Measurements from ENCODE around the gene ITGAE.
"Not testable (repeated sequence)": the region's sequence is repeated elsewhere in the genome, so short reads cannot be mapped to it uniquely, and the experiment has no call there.

The ITGAE gene

DNA sequence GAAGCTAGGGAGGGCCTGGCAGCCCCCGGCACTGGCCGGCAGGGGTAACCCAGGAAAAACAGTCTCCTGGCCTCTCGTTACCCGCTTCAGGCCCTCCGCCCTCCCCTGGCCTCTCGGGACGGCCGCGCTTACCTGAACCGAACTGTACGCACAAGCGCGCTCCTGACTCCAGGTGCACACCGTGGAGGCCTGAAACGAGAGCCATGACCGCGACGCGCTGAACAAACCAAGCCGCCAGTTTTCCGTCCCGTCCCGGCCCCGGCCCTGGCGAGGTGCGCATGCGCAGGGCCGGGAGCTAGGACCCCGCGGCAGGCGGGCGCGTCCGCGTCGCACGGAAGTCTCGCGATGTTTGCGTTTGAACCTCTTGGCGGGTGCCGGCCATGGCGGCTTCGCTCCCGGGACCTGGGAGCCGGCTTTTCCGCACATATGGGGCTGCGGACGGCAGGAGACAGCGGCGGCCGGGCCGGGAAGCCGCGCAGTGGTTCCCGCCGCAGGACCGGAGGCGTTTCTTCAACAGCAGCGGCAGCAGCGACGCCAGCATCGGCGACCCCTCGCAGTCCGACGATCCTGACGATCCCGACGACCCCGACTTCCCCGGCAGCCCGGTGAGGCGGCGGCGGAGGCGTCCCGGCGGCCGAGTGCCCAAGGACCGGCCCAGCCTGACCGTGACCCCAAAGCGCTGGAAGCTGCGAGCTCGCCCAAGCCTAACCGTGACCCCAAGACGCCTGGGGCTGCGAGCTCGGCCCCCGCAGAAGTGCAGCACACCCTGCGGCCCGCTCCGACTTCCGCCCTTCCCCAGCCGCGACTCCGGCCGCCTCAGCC, 77.2 kb downstream of the ITGAE start, which contains the start of gene HASPIN:
TSS of gene HASPIN (plus strand) at position 348 of the 822 bp plus-strand sequence. CDS start at position 381, 33 bp downstream.
- peak; percentile 98 for DNase-seq

DNA sequence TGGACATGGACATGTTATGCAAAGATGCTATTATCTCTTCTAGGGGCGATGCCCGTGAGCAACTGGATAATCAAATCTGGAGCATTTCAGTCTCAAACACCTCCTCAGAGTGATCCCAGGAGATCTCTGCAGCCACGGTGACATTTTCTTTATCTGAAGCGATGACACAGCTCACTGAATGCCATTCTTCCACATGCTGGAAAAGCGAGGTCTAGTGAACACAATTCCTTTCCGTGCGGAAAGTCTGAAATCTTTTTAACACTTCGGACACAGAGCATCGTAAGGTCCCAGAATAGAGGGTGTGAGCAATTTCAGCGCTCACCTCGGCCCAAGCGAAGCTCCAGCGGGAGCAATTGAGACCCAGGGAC, 77.8 kb downstream of the ITGAE start:
- no peak for DNase-seq

DNA sequence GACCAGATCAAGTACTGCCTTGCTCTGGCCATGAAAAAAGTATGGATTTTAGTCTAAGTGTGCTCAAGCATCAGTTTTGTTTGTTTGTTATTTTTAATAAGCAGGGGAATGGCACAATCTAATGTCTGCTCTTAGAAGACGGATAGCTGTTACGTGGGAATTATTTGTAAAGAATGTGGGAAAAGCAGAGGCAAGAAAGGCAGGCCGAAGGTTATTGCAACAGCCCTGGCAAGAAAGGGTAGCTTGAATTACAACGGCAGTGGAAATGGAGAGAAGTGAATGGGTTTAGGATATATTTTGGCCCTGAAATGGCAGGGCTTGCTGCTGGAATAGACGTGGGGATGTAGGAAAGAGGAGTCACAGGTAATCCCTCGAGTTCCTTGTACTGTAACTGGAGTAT, 78.3 kb downstream of the ITGAE start:
- DNase-seq: no peak

DNA sequence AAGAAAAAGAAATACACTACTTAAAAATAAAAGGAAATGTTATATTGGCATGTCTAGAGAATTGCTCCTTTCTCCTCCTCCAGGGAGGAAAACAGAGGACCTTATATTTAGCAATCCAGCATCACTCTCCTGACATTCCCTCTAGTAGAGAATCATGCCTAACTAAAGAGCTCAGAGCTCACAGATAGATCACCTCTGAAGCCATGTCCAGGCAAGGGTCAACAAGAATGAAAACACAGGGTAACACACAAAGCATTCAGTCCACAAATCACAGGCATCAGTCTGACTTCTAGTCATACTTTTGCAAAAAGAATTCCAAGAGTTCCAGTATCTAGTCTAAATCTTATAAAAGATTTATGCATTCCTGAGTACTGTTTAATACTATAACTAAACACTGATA, 81.7 kb downstream of the ITGAE start:
- DNase-seq: no peak

DNA sequence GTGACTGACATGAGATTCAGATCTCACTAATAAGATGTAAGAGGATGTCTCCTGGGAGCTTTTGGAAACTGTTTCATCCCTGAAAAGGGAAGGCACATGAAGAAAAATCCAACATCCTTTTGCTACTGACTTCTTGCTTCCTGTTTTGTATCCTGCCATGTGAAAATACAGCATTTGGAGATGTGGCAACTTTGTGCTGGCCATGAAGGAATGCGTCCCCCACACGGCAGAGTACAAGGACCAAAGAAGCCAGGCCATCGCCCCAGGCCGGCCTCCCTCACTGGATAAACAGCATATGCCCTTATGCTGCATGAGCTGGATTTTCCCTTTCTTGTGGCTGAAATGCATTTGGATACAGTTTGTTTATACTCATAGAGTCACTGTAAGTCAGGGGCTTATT, 82.8 kb downstream of the ITGAE start:
- no peak for DNase-seq

DNA sequence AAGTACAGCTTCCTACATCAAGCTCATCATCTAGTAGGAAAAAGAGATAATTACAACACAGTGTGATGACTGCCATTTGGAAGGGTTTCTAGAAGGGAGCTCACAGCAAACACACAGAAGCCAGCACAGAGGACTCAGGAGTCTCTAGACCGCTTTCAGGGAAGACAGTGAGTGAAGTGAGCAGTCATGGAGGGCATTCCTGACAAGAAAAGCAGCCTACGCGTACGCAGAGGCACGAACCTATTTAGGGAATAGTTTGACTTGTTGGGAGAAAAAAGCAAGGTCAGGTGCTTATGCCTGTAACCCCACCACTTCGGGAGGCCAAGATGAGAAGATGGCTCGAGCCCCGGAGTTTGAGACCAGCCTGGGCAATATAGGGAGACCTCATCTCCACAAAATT, 85.7 kb downstream of the ITGAE start:
- no peak for DNase-seq

DNA sequence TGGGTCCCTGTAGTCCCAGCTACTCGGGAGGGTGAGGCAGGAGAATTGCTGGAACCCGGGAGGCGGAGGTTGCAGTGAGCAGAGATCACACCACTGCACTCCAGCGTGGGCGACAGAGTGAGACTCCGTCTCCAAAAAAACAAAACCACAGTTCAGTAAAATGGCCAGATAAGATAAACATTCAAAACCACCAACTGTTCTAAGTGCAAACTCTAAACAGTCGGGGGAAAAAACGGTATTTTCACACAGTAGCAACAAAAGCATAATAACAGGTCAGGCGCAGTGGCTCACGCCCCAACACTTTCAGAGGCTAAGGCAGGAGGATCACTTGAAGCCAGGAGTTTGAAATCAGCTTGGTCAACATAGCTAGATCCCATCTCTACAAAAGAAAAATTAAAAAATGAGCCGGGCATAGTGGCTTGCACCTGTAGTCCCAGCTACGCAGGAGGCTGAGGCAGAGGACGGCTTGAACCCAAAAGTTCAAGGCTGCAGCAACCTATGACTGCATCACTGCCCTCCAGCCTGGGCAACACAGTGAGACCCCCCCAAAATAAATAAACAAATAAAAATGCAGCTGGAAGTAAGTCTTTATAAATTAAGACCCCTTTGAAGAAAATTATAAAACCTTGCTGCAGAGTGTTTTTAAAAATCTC, 88.1 kb downstream of the ITGAE start:
- DNase-seq: no peak

DNA sequence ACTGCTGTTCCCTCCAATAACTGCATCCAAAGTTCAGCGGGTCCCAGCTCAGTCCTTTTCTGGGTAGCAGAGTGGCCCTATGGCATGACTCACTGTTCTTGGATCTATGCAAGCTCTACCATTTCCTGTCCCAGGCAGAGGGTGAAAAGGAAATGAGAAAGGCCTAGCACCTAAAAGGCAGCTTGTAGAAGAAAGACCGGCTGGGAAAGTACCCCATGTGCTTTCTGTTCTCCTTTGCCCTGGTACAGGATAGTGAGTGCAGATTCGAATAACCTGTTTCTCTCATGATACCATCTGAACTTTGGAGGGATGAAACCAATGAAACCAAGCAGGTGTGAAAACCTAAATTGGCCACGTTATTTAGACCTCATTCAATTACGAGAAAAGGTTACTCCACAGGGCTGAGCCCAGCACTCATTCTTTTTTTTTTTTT, 90.0 kb downstream of the ITGAE start:
- DNase-seq: no peak

DNA sequence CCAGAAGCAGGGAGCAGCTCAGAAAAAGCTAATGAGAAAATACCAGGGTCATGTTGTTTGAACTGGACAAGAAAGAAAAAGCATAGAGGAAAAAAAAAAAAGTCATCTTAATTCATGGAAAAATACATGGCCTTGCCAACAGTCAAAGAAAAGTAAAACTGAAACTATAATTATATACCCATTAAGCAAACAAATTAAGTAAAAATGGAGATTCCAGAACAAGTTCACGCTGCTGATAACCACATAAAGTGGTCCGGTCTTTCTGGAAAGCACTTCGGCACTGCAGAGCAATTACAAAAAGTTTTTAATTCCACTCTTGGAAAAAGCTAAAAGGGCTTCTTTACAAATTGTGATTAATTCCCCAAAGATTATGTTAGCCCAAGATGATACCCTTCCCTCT, 92.6 kb downstream of the ITGAE start:
- DNase-seq: no peak

DNA sequence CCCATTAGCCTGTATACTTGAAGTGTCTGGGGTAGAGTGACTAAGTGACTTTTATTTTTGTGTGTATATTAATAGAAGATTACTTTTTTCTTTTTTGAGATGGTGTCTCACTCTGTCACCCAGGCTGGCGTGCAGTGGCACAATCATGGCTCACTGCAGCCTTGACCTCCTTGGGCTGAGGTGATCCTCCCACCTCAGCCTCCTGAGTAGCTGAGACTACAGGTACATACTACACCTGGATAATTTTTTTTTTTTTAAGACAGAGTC, 95.3 kb downstream of the ITGAE start:
- not testable (repeated sequence) for DNase-seq

DNA sequence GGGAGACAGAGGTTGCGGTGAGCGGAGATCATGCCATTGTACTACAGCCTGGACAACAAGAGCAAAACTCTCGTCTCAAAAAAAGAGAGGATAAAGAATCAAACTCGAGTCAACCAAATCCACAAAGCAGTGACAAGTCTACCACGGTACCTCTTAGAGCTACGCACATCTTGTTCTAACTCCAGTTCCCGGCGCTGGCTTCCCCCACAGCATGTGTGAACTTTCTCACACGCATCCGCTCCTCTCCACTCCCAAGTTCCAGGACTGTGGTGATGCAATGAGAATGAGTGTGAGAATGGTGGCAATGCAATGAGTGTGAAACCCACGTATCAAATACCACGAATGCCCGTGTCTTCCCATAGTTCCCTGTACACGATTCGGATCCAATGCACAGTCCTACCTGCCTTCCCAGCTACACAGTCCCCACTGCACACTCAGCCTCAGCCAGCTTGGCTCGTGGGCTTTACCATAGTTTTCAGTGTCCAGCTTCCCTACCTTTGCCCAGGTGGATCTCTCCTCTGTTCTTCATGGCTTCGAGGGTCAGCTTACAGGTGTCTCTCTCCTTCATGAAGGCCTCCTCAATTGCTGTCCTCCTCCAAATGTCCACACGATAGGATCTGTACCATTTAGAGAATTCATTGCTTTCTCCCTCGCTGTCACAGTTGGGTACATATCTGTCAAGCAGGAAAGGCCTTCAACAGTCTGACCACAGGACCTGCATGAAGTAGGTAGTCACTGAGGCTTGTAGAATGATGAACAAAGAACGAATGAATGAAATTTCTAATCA, 95.9 kb downstream of the ITGAE start:
- DNase-seq: no peak

DNA sequence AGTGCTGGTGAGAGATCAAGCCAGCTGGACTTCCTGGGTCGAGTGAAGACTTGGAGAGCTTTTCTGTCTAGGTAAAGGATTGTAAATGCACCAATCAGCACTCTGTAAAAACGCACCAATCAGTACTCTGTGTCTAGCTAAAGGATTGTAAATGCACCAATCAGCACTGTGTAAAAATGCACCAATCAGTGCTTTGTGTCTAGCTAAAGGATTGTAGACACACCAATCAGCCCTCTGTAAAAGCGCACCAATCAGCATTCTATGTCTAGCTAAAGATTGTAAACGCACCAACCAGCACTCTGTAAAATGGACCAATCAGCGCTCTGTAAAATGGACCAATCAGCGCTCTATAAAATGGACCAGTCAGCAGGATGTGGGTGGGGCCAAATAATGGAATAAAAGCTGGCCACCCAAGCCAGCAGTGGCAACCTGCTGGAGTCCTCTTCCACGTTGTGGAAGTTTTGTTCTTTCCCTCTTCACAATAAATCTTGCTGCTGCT, 98.9 kb downstream of the ITGAE start:
- not testable (repeated sequence) for DNase-seq

DNA sequence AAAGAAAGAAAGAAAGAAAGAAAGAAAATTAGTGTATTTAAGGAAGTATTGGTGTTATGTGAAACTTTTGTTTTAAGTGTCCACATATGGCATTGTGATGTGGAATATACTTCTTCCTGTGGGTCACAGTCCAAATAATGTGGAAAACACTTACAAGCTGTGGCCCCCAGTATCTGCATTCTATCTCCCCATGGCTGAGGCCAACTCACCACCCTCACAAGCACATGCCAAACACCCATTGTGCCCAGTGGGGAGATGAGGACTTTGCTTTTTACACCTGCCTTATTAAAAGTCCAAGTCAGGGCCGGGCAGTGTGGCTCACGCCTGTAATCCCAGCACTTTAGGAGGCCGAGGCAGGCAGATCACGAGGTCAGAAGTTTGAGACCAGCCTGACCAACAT, 101.0 kb downstream of the ITGAE start:
- no peak for DNase-seq

DNA sequence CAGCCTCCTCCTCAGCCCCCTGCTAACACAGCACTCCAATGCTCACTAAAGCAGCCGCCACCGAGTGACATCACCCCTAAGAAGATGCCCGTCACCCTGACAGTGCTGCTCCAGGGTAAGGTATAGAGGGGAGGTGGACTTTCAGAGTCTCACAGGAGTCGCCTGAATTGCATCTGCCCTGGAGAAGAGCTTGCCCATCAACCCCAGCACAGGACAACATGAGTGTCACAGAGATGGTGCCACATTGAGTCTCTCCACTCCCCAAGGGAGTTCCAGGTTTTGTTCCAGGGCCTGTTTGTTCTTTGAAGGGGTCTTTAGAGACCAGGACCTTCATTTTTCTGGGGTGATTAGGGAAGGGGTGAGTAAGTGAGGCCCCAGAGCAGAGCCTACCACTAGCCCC, 102.8 kb downstream of the ITGAE start:
- DNase-seq: no peak

DNA sequence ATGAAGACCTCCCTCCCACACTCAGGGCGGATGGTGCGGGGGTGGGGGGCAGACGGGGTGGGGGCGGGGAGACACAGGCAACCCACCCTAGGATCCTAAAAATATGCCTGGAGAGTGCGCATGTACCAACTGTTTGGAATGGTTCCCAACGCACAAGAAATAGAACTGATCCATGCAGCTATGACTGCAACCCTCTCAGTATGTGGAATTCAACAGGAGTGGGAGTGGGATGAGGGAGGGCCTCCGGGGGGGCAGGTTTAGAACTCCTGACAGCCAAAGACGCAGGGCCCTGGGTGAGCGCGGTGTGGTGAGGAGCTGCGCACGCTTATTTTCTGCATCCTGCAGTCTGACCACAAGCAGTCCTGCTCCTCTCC, 103.9 kb downstream of the ITGAE start:
- no peak for DNase-seq

DNA sequence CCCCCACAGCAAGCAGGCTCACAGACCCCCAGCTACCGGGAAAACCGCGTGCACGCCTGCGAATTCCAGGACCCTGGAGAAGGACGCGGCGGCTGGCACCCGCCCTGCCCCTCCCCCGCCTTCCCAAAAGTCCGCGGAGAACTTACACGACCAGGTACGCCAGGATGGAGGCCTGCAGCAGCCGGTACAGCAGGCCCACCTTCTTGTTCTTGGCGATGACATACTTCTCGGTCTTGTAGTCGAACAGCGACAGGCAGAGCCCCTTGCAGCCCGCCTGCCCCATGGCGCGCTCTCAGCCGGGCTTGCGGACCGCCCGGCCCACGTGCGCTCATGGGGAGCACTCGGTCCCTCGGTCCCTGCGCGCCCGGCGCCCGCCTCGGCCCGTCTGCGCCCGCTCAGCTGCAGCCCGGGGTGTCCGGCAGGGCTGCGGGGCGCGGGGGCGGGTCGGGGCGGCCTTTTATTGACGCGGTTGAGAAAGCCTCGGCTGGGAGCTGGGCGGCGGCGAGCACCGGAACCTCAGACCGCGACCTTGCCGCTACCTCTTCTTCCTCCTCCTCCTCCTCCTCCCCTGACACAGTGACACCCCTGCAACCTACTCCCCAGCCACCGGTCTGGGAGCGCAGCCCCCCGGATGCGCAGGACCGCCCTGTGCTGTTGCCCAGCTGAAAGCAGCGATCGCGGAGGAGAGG, 105.1 kb downstream of the ITGAE start, which contains the start of gene P2RX5:
TSS of gene P2RX5 (minus strand) at position 433 of the 689 bp plus-strand sequence. CDS start at position 283, 150 bp downstream.
- peak; percentile 65 for DNase-seq

DNA sequence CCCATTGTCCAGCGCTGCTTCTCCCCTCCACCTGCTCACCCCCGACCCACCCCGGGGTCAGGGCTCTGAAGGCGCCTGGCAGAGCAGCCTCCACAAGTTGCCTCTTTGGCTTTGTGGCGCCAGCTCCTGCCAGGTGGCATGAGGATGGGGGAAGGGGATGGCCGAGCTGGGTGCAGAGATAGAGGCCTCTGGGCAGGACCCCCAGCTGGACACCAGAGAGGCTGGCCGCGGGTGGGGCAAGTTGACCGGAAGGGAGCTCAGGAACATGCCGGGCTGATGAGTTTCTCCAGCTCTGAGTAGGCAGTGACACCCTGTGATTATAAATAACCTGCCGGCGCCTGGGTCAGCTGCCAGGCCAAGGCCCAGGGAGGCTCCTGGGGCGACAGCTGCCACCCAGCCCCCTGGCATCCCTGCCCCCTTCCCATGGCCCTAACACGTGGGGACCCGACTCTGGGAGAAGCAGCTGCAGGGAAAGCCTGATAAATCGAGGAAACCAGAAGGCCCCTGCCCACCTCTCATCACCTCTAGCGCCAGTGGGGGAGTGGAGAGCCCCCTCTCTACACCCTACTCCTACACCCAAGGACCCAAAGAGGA, 105.8 kb downstream of the ITGAE start:
- DNase-seq: peak; percentile 24

DNA sequence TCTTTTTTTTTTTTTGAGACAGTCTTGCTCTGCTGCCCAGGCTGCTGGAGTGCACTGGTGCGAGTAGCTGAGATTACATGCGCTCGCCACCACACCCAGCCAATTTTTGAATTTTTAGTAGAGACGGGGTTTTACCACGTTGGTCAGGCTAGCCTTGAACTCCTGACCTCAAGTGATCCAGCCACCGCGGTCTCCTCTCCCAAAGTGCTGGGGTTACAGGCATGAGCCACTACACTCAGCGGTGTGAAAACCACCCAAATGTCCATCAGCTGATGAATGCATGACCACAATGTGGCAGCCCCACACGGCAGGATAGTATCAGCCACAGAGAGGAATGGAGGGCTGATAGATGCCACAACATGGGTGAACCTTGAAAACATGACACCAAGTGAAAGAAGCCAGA, 107.2 kb downstream of the ITGAE start:
- no peak for DNase-seq

DNA sequence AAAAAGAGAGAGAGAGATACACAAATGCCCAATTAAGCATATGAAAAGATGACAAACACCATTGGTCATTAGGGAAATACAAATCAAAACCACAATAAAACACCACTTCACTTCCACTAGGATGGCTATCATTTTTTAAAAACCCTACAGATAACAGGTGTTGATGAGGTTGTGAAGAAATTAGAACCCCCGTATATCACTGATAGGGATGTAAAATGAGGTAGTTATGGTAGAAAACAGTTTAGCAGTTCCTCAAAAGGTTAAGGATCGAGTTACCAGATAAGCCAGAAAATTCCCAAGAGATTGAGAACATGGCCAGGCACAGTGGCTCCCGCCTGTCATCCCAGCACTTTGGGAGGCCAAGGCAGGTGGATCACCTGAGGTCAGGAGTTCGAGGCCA, 107.8 kb downstream of the ITGAE start:
- DNase-seq: no peak

DNA sequence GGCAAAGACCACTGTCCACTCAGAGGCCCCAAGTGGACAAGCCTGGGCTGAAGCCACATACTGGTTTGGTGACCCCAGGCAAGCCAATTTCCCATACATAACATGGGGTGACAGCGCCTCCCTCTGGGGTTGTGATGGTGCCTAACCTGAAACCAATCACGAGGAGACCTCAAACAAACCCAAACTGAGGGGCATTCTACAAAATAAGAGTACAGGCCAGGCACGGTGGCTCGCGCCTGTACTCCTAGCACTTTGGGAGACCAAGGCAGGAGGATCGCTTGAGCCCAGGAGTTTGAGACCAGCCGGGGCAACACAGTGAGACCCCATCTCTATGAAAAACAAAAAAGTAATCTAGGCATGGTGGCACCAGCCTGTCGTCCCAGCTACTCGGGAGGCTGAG, 108.6 kb downstream of the ITGAE start:
- no peak for DNase-seq

DNA sequence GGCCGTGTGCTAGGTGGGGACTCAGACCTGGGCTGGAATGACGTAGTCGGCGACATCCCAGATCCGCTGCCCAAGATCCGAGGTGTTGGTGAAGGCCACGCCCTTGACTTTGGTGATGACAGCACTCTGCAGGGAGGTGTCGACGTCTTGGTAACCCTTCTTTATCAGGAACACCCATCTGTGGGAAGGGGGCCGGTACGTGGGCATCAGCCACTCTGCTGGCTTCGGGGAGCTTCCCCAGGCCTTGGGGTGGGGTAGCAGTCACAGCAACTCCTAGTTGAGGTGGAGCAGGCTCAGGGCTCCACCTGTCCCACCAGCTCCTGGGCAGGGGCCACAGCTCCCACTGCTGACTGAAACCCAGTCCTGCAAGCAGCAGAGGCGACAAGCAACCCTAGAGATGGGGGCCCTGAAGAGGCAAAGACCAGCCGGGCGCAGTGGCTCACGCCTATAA, 109.3 kb downstream of the ITGAE start:
- DNase-seq: no peak

DNA sequence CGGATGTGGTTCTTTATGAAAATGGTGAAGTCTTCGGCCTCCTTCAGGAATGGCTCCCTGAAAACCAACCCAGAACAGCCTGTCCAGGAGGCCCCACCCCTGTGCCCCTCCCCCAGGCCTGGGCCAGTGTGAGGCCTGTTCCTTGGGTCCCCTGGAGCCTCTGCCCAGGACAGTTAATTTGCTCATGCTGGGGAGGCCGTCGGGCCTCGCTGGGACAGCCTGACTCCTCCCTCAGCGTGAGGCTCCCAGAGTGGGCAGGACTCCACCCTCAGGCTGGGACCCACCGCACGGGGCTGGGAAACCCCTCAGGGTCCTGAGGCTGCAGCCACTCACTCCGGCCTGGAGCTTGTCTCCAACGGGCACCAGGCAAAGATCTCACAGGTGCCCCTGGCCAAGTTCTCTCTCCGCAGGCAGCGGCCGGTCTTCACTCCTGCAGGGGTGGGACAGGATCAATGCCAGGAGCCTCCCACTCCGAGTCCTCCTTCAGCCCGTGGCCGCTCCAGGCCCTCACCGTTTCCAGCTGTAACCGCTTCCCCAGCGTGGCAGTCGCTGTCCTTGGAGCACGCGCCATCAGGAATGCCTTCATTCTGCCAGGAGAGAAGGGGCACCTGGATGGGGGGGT, 110.8 kb downstream of the ITGAE start:
- no peak for DNase-seq

Measured in eye (tissue), 1 donor.